ENCODE results near the gene NLRP9.

Gene NLRP9

DNA sequence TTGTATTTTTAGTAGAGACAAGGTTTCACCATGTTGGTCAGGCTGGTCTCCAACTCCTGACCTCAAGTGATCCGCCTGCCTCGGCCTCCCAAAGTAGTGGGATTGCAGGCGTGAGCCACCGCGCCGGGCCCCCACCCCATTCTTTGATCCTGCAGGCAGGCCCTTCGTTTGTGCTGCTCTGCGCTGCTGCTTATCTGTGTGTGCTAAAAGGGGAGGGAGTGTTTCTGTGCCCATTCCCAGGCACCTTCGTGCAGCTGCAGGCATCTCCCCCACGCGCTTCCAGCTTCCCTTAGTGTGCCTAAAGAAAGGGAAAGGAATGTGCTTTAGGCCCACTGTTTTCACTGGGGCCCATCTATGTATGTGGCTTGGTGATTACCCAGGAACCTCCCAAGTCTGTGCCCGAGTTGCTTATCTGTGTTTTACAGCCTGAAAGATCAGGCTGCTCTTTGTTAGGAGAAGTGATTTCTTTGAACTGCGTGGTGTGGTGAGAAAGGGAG, 36.0 kb downstream of the NLRP9 start:
- TF ChIP-seq SUZ12 (IDR thresholded peaks at IDR 0.05; ENCODE audit: extremely low read depth, insufficient read depth, insufficient read length) (no peak), YY1 (IDR thresholded peaks at IDR 0.05; ENCODE audit: insufficient read depth, insufficient read length) (no peak), ZNF274 (IDR thresholded peaks at IDR 0.05; ENCODE audit: low read depth, low read length) (no peak)
- Histone ChIP-seq H3K4me3 (ENCODE audit: insufficient read length, low read depth) (no peak overlapping the region), H3K9me3 (ENCODE audit: insufficient read depth, low read length) (no peaks in the 10 kb centered on the region), H3K9ac (ENCODE audit: insufficient read length, low read depth) (no peak overlapping the region), H3K36me3 (ENCODE audit: insufficient read depth, insufficient read length, low read length) (peaks cover 34% of the 10 kb centered on the region), H3K27me3 (ENCODE audit: insufficient read depth, insufficient read length) (no peaks in the 10 kb centered on the region), H3K4me1 (ENCODE audit: insufficient read depth, insufficient read length) (no peaks in the 10 kb centered on the region)
- DNase-seq (ENCODE audit: low read depth, low spot score) = peak; percentile 15

DNA sequence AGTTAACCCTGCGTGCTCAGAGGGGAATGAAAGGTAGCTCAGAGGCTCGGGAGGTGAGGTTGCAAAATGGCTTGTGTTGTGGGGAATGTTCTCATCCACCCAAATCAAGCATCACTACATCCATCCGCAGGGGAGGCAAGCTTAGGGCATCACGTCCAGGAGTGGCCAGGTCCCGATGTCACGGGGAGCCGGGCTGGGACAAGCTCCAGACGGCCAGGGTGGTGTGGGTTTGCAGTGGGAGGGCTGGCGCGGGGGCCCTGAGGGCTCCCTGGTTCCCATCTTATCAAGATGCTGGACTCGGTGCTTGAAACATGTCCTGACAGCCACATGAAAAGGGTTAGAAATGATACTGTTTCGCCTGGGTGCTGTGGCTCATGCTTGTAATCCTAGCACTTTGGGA, 37.4 kb downstream of the NLRP9 start:
- no peak for TF ChIP-seq SUZ12 (IDR thresholded peaks at IDR 0.05; ENCODE audit: extremely low read depth, insufficient read depth, insufficient read length)
- TF ChIP-seq ZNF274 (IDR thresholded peaks at IDR 0.05; ENCODE audit: low read depth, low read length) = no peak
- TF ChIP-seq YY1 (IDR thresholded peaks at IDR 0.05; ENCODE audit: insufficient read depth, insufficient read length) = no peak
- H3K4me1 ChIP-seq (ENCODE audit: insufficient read depth, insufficient read length) = no peaks in the 10 kb centered on the region
- H3K27me3 ChIP-seq (ENCODE audit: insufficient read depth, insufficient read length) = no peaks in the 10 kb centered on the region
- no peak overlapping the region for H3K9ac ChIP-seq (ENCODE audit: insufficient read length, low read depth)
- peaks cover 48% of the 10 kb centered on the region for H3K36me3 ChIP-seq (ENCODE audit: insufficient read depth, insufficient read length, low read length)
- no peak for DNase-seq (ENCODE audit: low read depth, low spot score)
- H3K4me3 ChIP-seq (ENCODE audit: insufficient read length, low read depth) = no peak overlapping the region
- H3K9me3 ChIP-seq (ENCODE audit: insufficient read depth, low read length) = no peaks in the 10 kb centered on the region

DNA sequence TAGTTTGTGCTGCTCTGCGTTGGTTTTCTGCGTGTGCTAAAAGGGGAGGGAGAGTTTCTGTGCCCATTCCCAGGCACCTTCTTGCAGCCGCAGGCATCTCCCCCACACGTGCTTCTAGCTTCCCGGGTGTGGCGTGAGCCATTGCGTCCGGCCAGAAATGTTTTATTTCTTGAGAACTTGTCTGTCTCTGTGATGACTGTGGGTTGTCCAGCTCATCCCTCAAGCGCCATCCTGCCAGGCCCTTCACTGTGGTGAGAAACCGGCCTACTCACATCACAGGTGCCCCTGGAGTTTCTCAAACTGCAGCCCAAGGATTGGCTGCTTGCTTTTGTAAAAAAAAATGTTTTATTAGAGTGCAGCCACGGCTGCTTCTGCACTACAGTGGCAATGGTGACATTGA, 39.0 kb downstream of the NLRP9 start:
- no peak for DNase-seq (ENCODE audit: low read depth, low spot score)
- Histone ChIP-seq H3K27me3 (ENCODE audit: insufficient read depth, insufficient read length) (no peaks in the 10 kb centered on the region), H3K9ac (ENCODE audit: insufficient read length, low read depth) (no peak overlapping the region), H3K4me1 (ENCODE audit: insufficient read depth, insufficient read length) (no peaks in the 10 kb centered on the region), H3K4me3 (ENCODE audit: insufficient read length, low read depth) (no peak overlapping the region), H3K9me3 (ENCODE audit: insufficient read depth, low read length) (no peaks in the 10 kb centered on the region), H3K36me3 (ENCODE audit: insufficient read depth, insufficient read length, low read length) (peaks cover 49% of the 10 kb centered on the region)
- no peak for TF ChIP-seq SUZ12 (IDR thresholded peaks at IDR 0.05; ENCODE audit: extremely low read depth, insufficient read depth, insufficient read length)
- no peak for TF ChIP-seq ZNF274 (IDR thresholded peaks at IDR 0.05; ENCODE audit: low read depth, low read length)
- TF ChIP-seq YY1 (IDR thresholded peaks at IDR 0.05; ENCODE audit: insufficient read depth, insufficient read length) = no peak

DNA sequence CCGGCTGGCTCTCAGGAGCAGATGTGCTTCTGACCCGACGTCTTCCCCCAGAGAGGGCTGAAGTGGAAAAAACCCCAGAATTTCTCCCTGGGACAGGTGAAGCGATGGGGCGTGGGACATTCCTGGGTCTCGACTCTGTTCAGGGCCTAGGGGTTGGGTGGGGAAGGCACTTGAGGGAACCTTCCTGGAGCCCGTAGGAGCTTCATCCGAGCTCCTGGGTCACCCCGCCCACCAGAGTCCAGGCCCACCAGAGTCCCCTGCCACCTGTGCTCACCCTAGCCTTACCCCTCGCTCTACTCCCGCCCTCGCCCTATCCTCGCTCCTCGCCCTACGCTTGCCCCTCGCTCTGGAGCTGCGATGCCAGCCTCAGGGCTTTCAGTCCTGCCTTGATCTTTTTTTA, 39.9 kb downstream of the NLRP9 start:
- DNase-seq (ENCODE audit: low read depth, low spot score) = no peak
- Histone ChIP-seq H3K9me3 (ENCODE audit: insufficient read depth, low read length) (no peaks in the 10 kb centered on the region), H3K4me3 (ENCODE audit: insufficient read length, low read depth) (no peak overlapping the region), H3K36me3 (ENCODE audit: insufficient read depth, insufficient read length, low read length) (peaks cover 55% of the 10 kb centered on the region), H3K27me3 (ENCODE audit: insufficient read depth, insufficient read length) (no peaks in the 10 kb centered on the region), H3K9ac (ENCODE audit: insufficient read length, low read depth) (no peak overlapping the region), H3K4me1 (ENCODE audit: insufficient read depth, insufficient read length) (no peaks in the 10 kb centered on the region)
- TF ChIP-seq SUZ12 (IDR thresholded peaks at IDR 0.05; ENCODE audit: extremely low read depth, insufficient read depth, insufficient read length) (no peak), ZNF274 (IDR thresholded peaks at IDR 0.05; ENCODE audit: low read depth, low read length) (no peak), YY1 (IDR thresholded peaks at IDR 0.05; ENCODE audit: insufficient read depth, insufficient read length) (no peak)

DNA sequence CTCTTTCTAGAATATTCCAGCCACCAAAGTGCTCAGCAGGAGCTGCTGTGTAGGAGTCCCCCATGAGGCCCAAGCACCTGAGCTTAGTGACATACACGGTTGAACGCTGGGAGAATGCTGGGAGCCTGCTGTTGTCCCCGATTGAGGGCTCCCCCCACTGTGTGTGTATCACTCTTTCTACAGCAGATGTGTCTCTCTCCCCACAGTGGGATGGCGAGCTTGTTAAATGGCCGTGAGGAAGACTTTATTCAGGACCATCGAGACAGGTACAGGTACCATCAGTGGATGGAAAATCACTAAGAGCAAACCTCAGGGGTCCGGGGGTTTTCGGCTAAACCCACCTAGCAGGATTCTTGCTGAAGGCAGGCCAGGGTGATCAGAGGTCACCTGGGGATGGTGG, 40.5 kb downstream of the NLRP9 start:
- DNase-seq (ENCODE audit: low read depth, low spot score) = no peak
- TF ChIP-seq ZNF274 (IDR thresholded peaks at IDR 0.05; ENCODE audit: low read depth, low read length) = no peak
- TF ChIP-seq SUZ12 (IDR thresholded peaks at IDR 0.05; ENCODE audit: extremely low read depth, insufficient read depth, insufficient read length) = no peak
- TF ChIP-seq YY1 (IDR thresholded peaks at IDR 0.05; ENCODE audit: insufficient read depth, insufficient read length) = no peak
- Histone ChIP-seq H3K27me3 (ENCODE audit: insufficient read depth, insufficient read length) (no peaks in the 10 kb centered on the region), H3K4me3 (ENCODE audit: insufficient read length, low read depth) (no peak overlapping the region), H3K4me1 (ENCODE audit: insufficient read depth, insufficient read length) (no peaks in the 10 kb centered on the region), H3K36me3 (ENCODE audit: insufficient read depth, insufficient read length, low read length) (peaks cover 57% of the 10 kb centered on the region), H3K9me3 (ENCODE audit: insufficient read depth, low read length) (no peaks in the 10 kb centered on the region), H3K9ac (ENCODE audit: insufficient read length, low read depth) (no peak overlapping the region)

DNA sequence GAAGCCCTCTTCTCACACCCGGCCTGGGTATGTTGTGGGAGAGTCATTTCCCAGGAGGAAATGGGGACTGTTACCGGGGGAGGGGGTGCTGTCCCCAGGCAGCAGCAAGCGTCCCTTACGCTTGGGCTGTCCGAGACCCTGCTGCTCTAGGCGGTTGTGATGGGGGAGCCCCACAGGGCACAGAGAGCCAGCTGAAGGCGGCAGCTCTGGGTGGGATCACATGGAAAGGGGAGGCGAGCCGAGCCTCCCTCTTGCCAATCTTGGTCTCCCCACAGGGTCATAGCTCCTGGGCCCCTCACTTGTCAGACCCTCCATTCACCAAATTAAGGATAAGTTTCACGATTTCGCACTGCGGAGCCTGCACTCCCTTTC, 41.1 kb downstream of the NLRP9 start:
- Histone ChIP-seq H3K9me3 (ENCODE audit: insufficient read depth, low read length) (no peaks in the 10 kb centered on the region), H3K4me1 (ENCODE audit: insufficient read depth, insufficient read length) (no peaks in the 10 kb centered on the region), H3K9ac (ENCODE audit: insufficient read length, low read depth) (no peak overlapping the region), H3K4me3 (ENCODE audit: insufficient read length, low read depth) (no peak overlapping the region), H3K27me3 (ENCODE audit: insufficient read depth, insufficient read length) (no peaks in the 10 kb centered on the region), H3K36me3 (ENCODE audit: insufficient read depth, insufficient read length, low read length) (peaks cover 60% of the 10 kb centered on the region)
- no peak for DNase-seq (ENCODE audit: low read depth, low spot score)
- TF ChIP-seq SUZ12 (IDR thresholded peaks at IDR 0.05; ENCODE audit: extremely low read depth, insufficient read depth, insufficient read length) (no peak), YY1 (IDR thresholded peaks at IDR 0.05; ENCODE audit: insufficient read depth, insufficient read length) (no peak), ZNF274 (IDR thresholded peaks at IDR 0.05; ENCODE audit: low read depth, low read length) (no peak)

DNA sequence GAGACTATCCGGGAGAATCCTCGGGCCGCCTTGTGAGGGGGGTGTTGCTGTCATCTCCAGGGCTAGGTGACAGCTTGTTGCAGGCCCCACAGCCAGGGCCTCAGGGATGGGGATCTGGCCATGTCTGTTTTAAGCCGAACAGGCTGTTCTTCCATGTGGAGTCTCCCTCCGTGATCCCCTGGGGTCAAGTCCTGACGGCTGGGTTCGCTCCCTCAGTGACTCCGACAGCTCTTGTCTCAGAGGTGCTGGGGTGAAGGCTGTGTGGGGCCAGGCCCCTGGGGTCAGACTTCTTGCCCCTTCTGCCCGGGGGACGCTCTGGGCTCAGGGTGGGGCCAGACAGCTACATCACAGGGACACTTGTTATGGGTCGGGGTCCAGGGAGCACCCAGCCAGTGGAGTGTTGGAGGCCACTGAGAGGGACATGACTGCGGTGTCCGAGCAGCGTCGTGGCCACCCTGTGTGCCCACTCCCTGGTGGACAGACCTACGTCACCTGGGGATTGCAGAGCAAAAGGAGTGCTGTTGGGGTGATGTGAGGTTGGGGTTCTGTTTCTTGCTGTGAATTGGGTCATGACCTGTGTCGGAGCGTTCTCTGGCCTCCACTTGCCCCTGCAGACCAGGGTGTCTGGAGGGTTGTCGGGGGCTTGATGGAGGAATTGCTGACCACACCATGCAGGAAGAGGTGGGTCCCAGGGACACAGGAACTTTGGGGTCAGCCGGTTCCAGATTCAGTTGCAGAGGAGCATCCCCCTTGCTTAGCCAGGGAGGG, 41.7 kb downstream of the NLRP9 start:
- no peak overlapping the region for H3K9ac ChIP-seq (ENCODE audit: insufficient read length, low read depth)

More for the DNA sequence above, 41.7 kb downstream of the NLRP9 start:
- TF ChIP-seq YY1 (IDR thresholded peaks at IDR 0.05; ENCODE audit: insufficient read depth, insufficient read length) (no peak), ZNF274 (IDR thresholded peaks at IDR 0.05; ENCODE audit: low read depth, low read length) (no peak), SUZ12 (IDR thresholded peaks at IDR 0.05; ENCODE audit: extremely low read depth, insufficient read depth, insufficient read length) (no peak)
- no peak for DNase-seq (ENCODE audit: low read depth, low spot score)
- no peaks in the 10 kb centered on the region for H3K9me3 ChIP-seq (ENCODE audit: insufficient read depth, low read length)
- H3K4me3 ChIP-seq (ENCODE audit: insufficient read length, low read depth) = no peak overlapping the region
- no peaks in the 10 kb centered on the region for H3K27me3 ChIP-seq (ENCODE audit: insufficient read depth, insufficient read length)
- H3K4me1 ChIP-seq (ENCODE audit: insufficient read depth, insufficient read length) = no peaks in the 10 kb centered on the region
- peaks cover 65% of the 10 kb centered on the region for H3K36me3 ChIP-seq (ENCODE audit: insufficient read depth, insufficient read length, low read length)

Data from NT2/D1 (cell line).